GM12878 (cell line): ENCODE results near the gene M1AP. TPM values are rescaled to one million over a fixed set of nuclear protein-coding genes. Genes with fewer than 3 reads are reported as not detected.

ENCODE experiments used
- polyA plus RNA-seq, 11 experiments: library from polyadenylated mRNA; depleted of rRNA in 4 of 11; unstranded in 6 of 11; stranded (reverse) in 5 of 11; fragments of >200 nt; fragmentation: Nextera tagmentation in 4 of 11; fragmentation: Illumina TruSeq in 1 of 11; extraction: Ambion mirVana in 4 of 11; extraction: Trizol in 1 of 11; gene quantifications; 1 replicate in 1 of 11; 2 replicates in 10 of 11; pipeline versions ENCODE4 v1.2.1 to v1.2.3, GENCODE V29; 2011 to 2016; ENCODE audit warnings: inconsistent platforms in 2 of 11, missing spikeins in 2 of 11, low read depth in 1 of 11
- total RNA-seq, 4 experiments: library from RNA; depleted of rRNA in 3 of 4; stranded (reverse); fragments of >200 nt in 3 of 4; fragmentation: Illumina TruSeq in 1 of 4; extraction: Trizol in 1 of 4; gene quantifications; 2 replicates each; pipeline versions ENCODE4 v1.2.1 to v1.2.3, GENCODE V29; 2013 to 2021

The M1AP gene
- total and polyA plus RNA-seq, 10 of the 15 experiments (the other 5 are each of a cell fraction or from before 2014, with no cell fraction given), result 0.04 to 0.32 (median 0.16) TPM; not detected in 4

Other genes starting within 250 kb of the M1AP start
Only the 7 nearest of the 19 such genes appear.
- 3.2 and 3.7 TPM in 2 replicates for gene TLX2, start 133.9 kb downstream of the M1AP start, total RNA-seq (2014; rRNA removed)
- 1.3 and 1.4 TPM in 2 replicates for gene TLX2, start 133.9 kb downstream of the M1AP start, total RNA-seq (2014; rRNA removed; fragmentation: Illumina TruSeq; extraction: Trizol)
- 5.3 and 5.5 TPM in 2 replicates for gene TLX2, start 133.9 kb downstream of the M1AP start, total RNA-seq (2021)
- not detected in 2 replicates for gene TLX2, start 133.9 kb downstream of the M1AP start, polyA plus RNA-seq (2011; rRNA removed)
- gene TLX2, start 133.9 kb downstream of the M1AP start, polyA plus RNA-seq (2014; fragmentation: Illumina TruSeq; extraction: Trizol), result 0.11 and 0.90 TPM in 2 replicates
- under 1 TPM; 0.06 to 0.13 TPM for gene TLX2, start 133.9 kb downstream of the M1AP start, polyA plus RNA-seq (2014; fragmentation: Nextera tagmentation; extraction: Ambion mirVana)
- 4.4 and 5.7 TPM in 2 replicates for gene TLX2, start 133.9 kb downstream of the M1AP start, polyA plus RNA-seq (2014; rRNA removed)
- gene TLX2, start 133.9 kb downstream of the M1AP start, polyA plus RNA-seq (2016; fragmentation: Nextera tagmentation; extraction: Ambion mirVana), result 1 to 10 TPM; 3.6 to 3.8 TPM
- 0.34 and 1.2 TPM in 2 replicates for gene DQX1, start 122.1 kb downstream of the M1AP start, total RNA-seq (2014; rRNA removed)
- gene DQX1, start 122.1 kb downstream of the M1AP start, total RNA-seq (2014; rRNA removed; fragmentation: Illumina TruSeq; extraction: Trizol), result 0.67 and 0.78 TPM in 2 replicates
- gene DQX1, start 122.1 kb downstream of the M1AP start, total RNA-seq (2021), result 0.85 and 0.98 TPM in 2 replicates
- 0.46 and 0.87 TPM in 2 replicates for gene DQX1, start 122.1 kb downstream of the M1AP start, polyA plus RNA-seq (2011; rRNA removed)
- 0.96 and 1.7 TPM in 2 replicates for gene DQX1, start 122.1 kb downstream of the M1AP start, polyA plus RNA-seq (2014; fragmentation: Illumina TruSeq; extraction: Trizol)
- under 1 TPM; 0.63 to 0.73 TPM for gene DQX1, start 122.1 kb downstream of the M1AP start, polyA plus RNA-seq (2014; fragmentation: Nextera tagmentation; extraction: Ambion mirVana)
- 1.5 and 1.6 TPM in 2 replicates for gene DQX1, start 122.1 kb downstream of the M1AP start, polyA plus RNA-seq (2014; rRNA removed)
- gene DQX1, start 122.1 kb downstream of the M1AP start, polyA plus RNA-seq (2016; fragmentation: Nextera tagmentation; extraction: Ambion mirVana), result 1 to 10 TPM; 1.1 to 2.1 TPM
- 151 and 152 TPM in 2 replicates for gene AUP1, start 118.6 kb downstream of the M1AP start, total RNA-seq (2014; rRNA removed)
- gene AUP1, start 118.6 kb downstream of the M1AP start, total RNA-seq (2014; rRNA removed; fragmentation: Illumina TruSeq; extraction: Trizol), result 104 and 107 TPM in 2 replicates
- gene AUP1, start 118.6 kb downstream of the M1AP start, total RNA-seq (2021), result 127 and 128 TPM in 2 replicates
- 71.4 and 106 TPM in 2 replicates for gene AUP1, start 118.6 kb downstream of the M1AP start, polyA plus RNA-seq (2011; rRNA removed)
- 137 and 147 TPM in 2 replicates for gene AUP1, start 118.6 kb downstream of the M1AP start, polyA plus RNA-seq (2014; fragmentation: Illumina TruSeq; extraction: Trizol)
- 10 to 100 TPM; 39.1 to 56.5 TPM for gene AUP1, start 118.6 kb downstream of the M1AP start, polyA plus RNA-seq (2014; fragmentation: Nextera tagmentation; extraction: Ambion mirVana)
- 212 and 215 TPM in 2 replicates for gene AUP1, start 118.6 kb downstream of the M1AP start, polyA plus RNA-seq (2014; rRNA removed)
- 100 to 1,000 TPM; 187 to 204 TPM for gene AUP1, start 118.6 kb downstream of the M1AP start, polyA plus RNA-seq (2016; fragmentation: Nextera tagmentation; extraction: Ambion mirVana)
- 73.9 and 77.4 TPM in 2 replicates for gene HTRA2, start 118.4 kb downstream of the M1AP start, total RNA-seq (2014; rRNA removed)
- 48.7 and 51.8 TPM in 2 replicates for gene HTRA2, start 118.4 kb downstream of the M1AP start, total RNA-seq (2014; rRNA removed; fragmentation: Illumina TruSeq; extraction: Trizol)
- gene HTRA2, start 118.4 kb downstream of the M1AP start, total RNA-seq (2021), result 62.2 and 64.5 TPM in 2 replicates
- gene HTRA2, start 118.4 kb downstream of the M1AP start, polyA plus RNA-seq (2011; rRNA removed), result 34.3 and 46.9 TPM in 2 replicates
- 39.7 and 45.1 TPM in 2 replicates for gene HTRA2, start 118.4 kb downstream of the M1AP start, polyA plus RNA-seq (2014; fragmentation: Illumina TruSeq; extraction: Trizol)
- 10 to 100 TPM; 42.3 to 46.4 TPM for gene HTRA2, start 118.4 kb downstream of the M1AP start, polyA plus RNA-seq (2014; fragmentation: Nextera tagmentation; extraction: Ambion mirVana)
- gene HTRA2, start 118.4 kb downstream of the M1AP start, polyA plus RNA-seq (2014; rRNA removed), result 68.3 and 70.5 TPM in 2 replicates
- gene HTRA2, start 118.4 kb downstream of the M1AP start, polyA plus RNA-seq (2016; fragmentation: Nextera tagmentation; extraction: Ambion mirVana), result 10 to 100 TPM; 60.6 to 61.4 TPM
- gene LOXL3, start 94.4 kb downstream of the M1AP start, total RNA-seq (2014; rRNA removed), result 19.4 and 22.2 TPM in 2 replicates
- 11.9 TPM in 2 replicates for gene LOXL3, start 94.4 kb downstream of the M1AP start, total RNA-seq (2014; rRNA removed; fragmentation: Illumina TruSeq; extraction: Trizol)
- gene LOXL3, start 94.4 kb downstream of the M1AP start, total RNA-seq (2021), result 25.1 and 29.0 TPM in 2 replicates
- 37.6 and 40.9 TPM in 2 replicates for gene LOXL3, start 94.4 kb downstream of the M1AP start, polyA plus RNA-seq (2011; rRNA removed)
- gene LOXL3, start 94.4 kb downstream of the M1AP start, polyA plus RNA-seq (2014; fragmentation: Illumina TruSeq; extraction: Trizol), result 16.2 and 16.6 TPM in 2 replicates
- gene LOXL3, start 94.4 kb downstream of the M1AP start, polyA plus RNA-seq (2014; fragmentation: Nextera tagmentation; extraction: Ambion mirVana), result 1 to 10 TPM; 6.2 to 6.7 TPM
- 32.8 and 33.3 TPM in 2 replicates for gene LOXL3, start 94.4 kb downstream of the M1AP start, polyA plus RNA-seq (2014; rRNA removed)
- 10 to 100 TPM; 27.3 to 31.2 TPM for gene LOXL3, start 94.4 kb downstream of the M1AP start, polyA plus RNA-seq (2016; fragmentation: Nextera tagmentation; extraction: Ambion mirVana)
- gene DOK1, start 93.6 kb downstream of the M1AP start, total RNA-seq (2014; rRNA removed), result 90.7 and 104 TPM in 2 replicates
- 28.3 and 31.0 TPM in 2 replicates for gene DOK1, start 93.6 kb downstream of the M1AP start, total RNA-seq (2014; rRNA removed; fragmentation: Illumina TruSeq; extraction: Trizol)
- 82.2 and 91.5 TPM in 2 replicates for gene DOK1, start 93.6 kb downstream of the M1AP start, total RNA-seq (2021)
- 17.6 and 30.8 TPM in 2 replicates for gene DOK1, start 93.6 kb downstream of the M1AP start, polyA plus RNA-seq (2011; rRNA removed)
- 13.3 and 40.3 TPM in 2 replicates for gene DOK1, start 93.6 kb downstream of the M1AP start, polyA plus RNA-seq (2014; fragmentation: Illumina TruSeq; extraction: Trizol)
- 1 to 10 TPM; 1.4 to 6.3 TPM for gene DOK1, start 93.6 kb downstream of the M1AP start, polyA plus RNA-seq (2014; fragmentation: Nextera tagmentation; extraction: Ambion mirVana)
- gene DOK1, start 93.6 kb downstream of the M1AP start, polyA plus RNA-seq (2014; rRNA removed), result 79.1 and 99.6 TPM in 2 replicates
- gene DOK1, start 93.6 kb downstream of the M1AP start, polyA plus RNA-seq (2016; fragmentation: Nextera tagmentation; extraction: Ambion mirVana), result 10 to 100 TPM; 81.6 to 89.4 TPM
- 2.4 and 2.5 TPM in 2 replicates for gene SEMA4F, start 5.9 kb upstream of the M1AP start, total RNA-seq (2014; rRNA removed)
- gene SEMA4F, start 5.9 kb upstream of the M1AP start, total RNA-seq (2014; rRNA removed; fragmentation: Illumina TruSeq; extraction: Trizol), result 0.85 and 1.2 TPM in 2 replicates
- gene SEMA4F, start 5.9 kb upstream of the M1AP start, total RNA-seq (2021), result 3.0 and 3.6 TPM in 2 replicates
- 2.3 TPM in 2 replicates for gene SEMA4F, start 5.9 kb upstream of the M1AP start, polyA plus RNA-seq (2011; rRNA removed)
- 1.6 and 1.8 TPM in 2 replicates for gene SEMA4F, start 5.9 kb upstream of the M1AP start, polyA plus RNA-seq (2014; fragmentation: Illumina TruSeq; extraction: Trizol)
- under 1 TPM; 0.26 to 0.53 TPM for gene SEMA4F, start 5.9 kb upstream of the M1AP start, polyA plus RNA-seq (2014; fragmentation: Nextera tagmentation; extraction: Ambion mirVana)
- gene SEMA4F, start 5.9 kb upstream of the M1AP start, polyA plus RNA-seq (2014; rRNA removed), result 2.7 and 2.9 TPM in 2 replicates
- gene SEMA4F, start 5.9 kb upstream of the M1AP start, polyA plus RNA-seq (2016; fragmentation: Nextera tagmentation; extraction: Ambion mirVana), result 1 to 10 TPM; 1.6 to 2.3 TPM